Body of pancreas (tissue), 4 donors: ENCODE data around the gene CHMP4A. TPM values are rescaled to one million over a fixed set of nuclear protein-coding genes. Genes with fewer than 3 reads are reported as not detected.

Experiments
- ATAC-seq: fragments of 150-250 bp; one replicate; pipeline ENCODE4 v1.9.1; 2016
- DNase-seq, 4 donors: peaks; one replicate each; pipeline ENCODE4 v3.0.0-alpha.2; 2019
- H3K27ac ChIP-seq, 4 donors: fragments of 200-600 bp; sonication (generic); 1 replicate in 3 of 4; 2 replicates in 1 of 4; pipeline versions ENCODE4 v1.5.1 to v1.6.1; 2016 to 2019; ENCODE audit warnings: mild to moderate bottlenecking in 1 of 4, mixed read lengths in 1 of 4, moderate library complexity in 1 of 4
- H3K27me3 ChIP-seq, 2 donors: fragments of 200-600 bp; sonication (generic); one replicate each; pipeline ENCODE4 v1.6.0; 2016; ENCODE audit warnings: mild to moderate bottlenecking in 1 of 2
- H3K36me3 ChIP-seq, 2 donors: fragments of 200-600 bp; sonication (generic); replicated peaks in 1 of 2; 2 replicates each; pipeline ENCODE4 v1.5.1; 2016; ENCODE audit warnings: low read depth in 2 of 2; ENCODE audit not compliant: insufficient read depth in 1 of 2
- H3K4me1 ChIP-seq: fragments of 200-600 bp; sonication (generic); one replicate; pipeline ENCODE4 v1.6.0; 2016
- H3K4me3 ChIP-seq, 2 donors: fragments of 200-600 bp; sonication (generic); 1 replicate in 1 of 2; 2 replicates in 1 of 2; pipeline ENCODE4 v1.5.1; 2016 to 2019
- H3K9me3 ChIP-seq, 3 donors: fragments of 200-600 bp; sonication (generic); 1 replicate in 2 of 3; 2 replicates in 1 of 3; pipeline ENCODE4 v1.5.1; 2016
- POLR2A ChIP-seq, 3 donors: fragments of 450-650 bp; IDR thresholded peaks; one replicate each; pipeline ENCODE4 v1.6.1; 2016; ENCODE audit warnings: antibody characterized with exemption in 3 of 3, mild to moderate bottlenecking in 2 of 3
- WGBS, 2 donors: methylation state at CpG; one replicate each; pipeline ENCODE4 v1.1.5; 2017; 5-methylcytosine and 5-hydroxymethylcytosine counted together
- intact Hi-C: fragments of 100-400 bp; cut with DNase I; formaldehyde crosslinking; loops from one replicate; pipeline ENCODE4 v1.15.1; 2023
- total RNA-seq, 2 donors: library from RNA; depleted of rRNA; stranded (reverse); fragments of >200 nt; gene quantifications; one replicate each; pipeline ENCODE4 v1.1.0, GENCODE V29; 2016
- TF ChIP-seq, protein P1 (sequence below), 7 experiments: fragments of 450-650 bp in 4 of 7; fragments of 200-600 bp in 3 of 7; sonication (generic) in 3 of 7; IDR thresholded peaks; one replicate each; pipeline ENCODE4 v1.5.1; 2016 to 2019; ENCODE audit warnings: antibody characterized with exemption in 7 of 7

Gene CHMP4A
- total RNA-seq, 2 donors from 2014 or later = 28.5 to 32.0 TPM

- peaks cover 24% of the 10 kb centered on the region for H3K4me1 ChIP-seq
- DNase-seq (no peak), ATAC-seq (no peak)
- 65 to 85% methylated on average over 4 to 11 of the region's 11 CpGs for WGBS, 2 donors
- no peak overlapping the region for H3K27ac ChIP-seq
- H3K4me3 ChIP-seq = no peak overlapping the region
- no peak for TF ChIP-seq POLR2A (IDR thresholded peaks at IDR 0.05)
- no peaks in the 10 kb centered on the region for H3K9me3 ChIP-seq
- intact Hi-C loops = no loop called here
- H3K36me3 ChIP-seq = peaks cover 9 to 24% of the 10 kb centered on the region in 2 donors
- H3K27me3 ChIP-seq = no peaks in the 10 kb centered on the region
Measured at GRCh38 chr14:24185741-24186140, 27.5 kb downstream of the CHMP4A start.

DNA sequence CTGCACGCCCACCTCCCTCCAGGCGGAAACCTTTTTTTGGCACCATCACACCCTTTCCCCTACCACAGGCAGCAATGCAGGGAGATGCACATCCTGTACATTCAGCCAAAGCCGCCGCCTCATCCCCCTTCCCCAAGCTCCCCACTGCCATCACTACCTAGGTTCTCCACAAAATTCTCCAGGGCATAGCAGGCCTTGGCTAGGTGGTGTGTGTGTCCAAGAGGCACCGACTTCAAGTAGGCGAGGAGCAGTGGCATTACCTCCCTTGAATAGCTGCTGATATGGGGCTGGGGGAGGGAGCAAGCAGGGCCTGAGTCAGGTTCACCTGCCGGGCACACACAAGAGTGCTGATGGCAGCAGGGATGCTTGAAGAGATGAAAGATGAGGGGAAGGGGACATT, 28.3 kb downstream of the CHMP4A start:
- Histone ChIP-seq H3K27ac (no peak overlapping the region), H3K4me1 (peaks cover 24% of the 10 kb centered on the region), H3K36me3 (peaks cover 9 to 25% of the 10 kb centered on the region in 2 donors), H3K4me3 (no peak overlapping the region), H3K9me3 (no peaks in the 10 kb centered on the region), H3K27me3 (no peaks in the 10 kb centered on the region)
- WGBS, 2 donors = 95 to 96% methylated on average over 7 of the region's 7 CpGs
- DNase-seq (no peak), ATAC-seq (no peak)
- TF ChIP-seq POLR2A (IDR thresholded peaks at IDR 0.05) = no peak
- TF ChIP-seq, protein P1, sequence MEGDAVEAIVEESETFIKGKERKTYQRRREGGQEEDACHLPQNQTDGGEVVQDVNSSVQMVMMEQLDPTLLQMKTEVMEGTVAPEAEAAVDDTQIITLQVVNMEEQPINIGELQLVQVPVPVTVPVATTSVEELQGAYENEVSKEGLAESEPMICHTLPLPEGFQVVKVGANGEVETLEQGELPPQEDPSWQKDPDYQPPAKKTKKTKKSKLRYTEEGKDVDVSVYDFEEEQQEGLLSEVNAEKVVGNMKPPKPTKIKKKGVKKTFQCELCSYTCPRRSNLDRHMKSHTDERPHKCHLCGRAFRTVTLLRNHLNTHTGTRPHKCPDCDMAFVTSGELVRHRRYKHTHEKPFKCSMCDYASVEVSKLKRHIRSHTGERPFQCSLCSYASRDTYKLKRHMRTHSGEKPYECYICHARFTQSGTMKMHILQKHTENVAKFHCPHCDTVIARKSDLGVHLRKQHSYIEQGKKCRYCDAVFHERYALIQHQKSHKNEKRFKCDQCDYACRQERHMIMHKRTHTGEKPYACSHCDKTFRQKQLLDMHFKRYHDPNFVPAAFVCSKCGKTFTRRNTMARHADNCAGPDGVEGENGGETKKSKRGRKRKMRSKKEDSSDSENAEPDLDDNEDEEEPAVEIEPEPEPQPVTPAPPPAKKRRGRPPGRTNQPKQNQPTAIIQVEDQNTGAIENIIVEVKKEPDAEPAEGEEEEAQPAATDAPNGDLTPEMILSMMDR (IDR thresholded peaks at IDR 0.05) = no peak
- intact Hi-C loops = no loop called here

GRCh38 chr14:24184104-24184970, 29.0 kb downstream of the CHMP4A start:
- intact Hi-C loops = no loop called here
- 74 to 85% methylated on average over 4 to 19 of the region's 19 CpGs for WGBS, 2 donors
- ATAC-seq (no peak), DNase-seq (no peak)
- H3K9me3 ChIP-seq = no peaks in the 10 kb centered on the region
- no peak overlapping the region for H3K27ac ChIP-seq
- H3K36me3 ChIP-seq = peaks cover 13 to 32% of the 10 kb centered on the region in 2 donors
- H3K4me1 ChIP-seq = peaks cover 23% of the 10 kb centered on the region
- H3K4me3 ChIP-seq = no peak overlapping the region
- H3K27me3 ChIP-seq = no peaks in the 10 kb centered on the region
- no peak for TF ChIP-seq POLR2A (IDR thresholded peaks at IDR 0.05)
- TF ChIP-seq, protein P1 (IDR thresholded peaks at IDR 0.05) = no peak

GRCh38 chr14:24183014-24183481, 30.2 kb downstream of the CHMP4A start:
- no peak for TF ChIP-seq POLR2A (IDR thresholded peaks at IDR 0.05)
- TF ChIP-seq, protein P1 (IDR thresholded peaks at IDR 0.05) = no peak
- WGBS, 2 donors = 83 to 88% methylated on average over 12 to 13 of the region's 15 CpGs
- H3K36me3 ChIP-seq = peaks cover 14 to 36% of the 10 kb centered on the region in 2 donors
- H3K27ac ChIP-seq = no peak overlapping the region
- DNase-seq (no peak), ATAC-seq (no peak)
- H3K4me1 ChIP-seq = peaks cover 12% of the 10 kb centered on the region
- intact Hi-C loops = no loop called here
- no peaks in the 10 kb centered on the region for H3K9me3 ChIP-seq
- no peak overlapping the region for H3K4me3 ChIP-seq
- no peaks in the 10 kb centered on the region for H3K27me3 ChIP-seq

GRCh38 chr14:24182110-24182882, 31.0 kb downstream of the CHMP4A start:
- Histone ChIP-seq H3K27me3 (no peaks in the 10 kb centered on the region), H3K9me3 (no peaks in the 10 kb centered on the region), H3K36me3 (peaks cover 14 to 36% of the 10 kb centered on the region in 2 donors), H3K4me1 (peaks cover 5% of the 10 kb centered on the region), H3K27ac (no peak overlapping the region), H3K4me3 (no peak overlapping the region)
- intact Hi-C loops = no loop called here
- TF ChIP-seq, protein P1 (IDR thresholded peaks at IDR 0.05) = no peak
- no peak for TF ChIP-seq POLR2A (IDR thresholded peaks at IDR 0.05)
- 86 to 90% methylated on average over 10 to 14 of the region's 14 CpGs for WGBS, 2 donors
- ATAC-seq (no peak), DNase-seq (no peak)
